Cardiac fibroblast (primary cell): ENCODE data around the gene SEZ6L.

ENCODE experiments used
- DNase-seq, 2 donors: peaks; one replicate each; pipeline versions ENCODE4 v3.0.0 to v3.0.0-alpha.2; 2010; ENCODE audit warnings: low read depth in 2 of 2
- H3K4me3 ChIP-seq, 2 donors: replicated peaks in 1 of 2; 1 replicate in 1 of 2; 2 replicates in 1 of 2; pipeline ENCODE4 v1.5.1; 2011; ENCODE audit warnings: low read depth in 2 of 2, low read length in 2 of 2, mild to moderate bottlenecking in 2 of 2, moderate library complexity in 1 of 2
- TF ChIP-seq, protein P1 (sequence below): IDR thresholded peaks from one replicate; pipeline ENCODE4 v1.5.1; 2011; ENCODE audit warnings: low read depth, mild to moderate bottlenecking, low read length, inconsistent platforms

Gene SEZ6L

DNA sequence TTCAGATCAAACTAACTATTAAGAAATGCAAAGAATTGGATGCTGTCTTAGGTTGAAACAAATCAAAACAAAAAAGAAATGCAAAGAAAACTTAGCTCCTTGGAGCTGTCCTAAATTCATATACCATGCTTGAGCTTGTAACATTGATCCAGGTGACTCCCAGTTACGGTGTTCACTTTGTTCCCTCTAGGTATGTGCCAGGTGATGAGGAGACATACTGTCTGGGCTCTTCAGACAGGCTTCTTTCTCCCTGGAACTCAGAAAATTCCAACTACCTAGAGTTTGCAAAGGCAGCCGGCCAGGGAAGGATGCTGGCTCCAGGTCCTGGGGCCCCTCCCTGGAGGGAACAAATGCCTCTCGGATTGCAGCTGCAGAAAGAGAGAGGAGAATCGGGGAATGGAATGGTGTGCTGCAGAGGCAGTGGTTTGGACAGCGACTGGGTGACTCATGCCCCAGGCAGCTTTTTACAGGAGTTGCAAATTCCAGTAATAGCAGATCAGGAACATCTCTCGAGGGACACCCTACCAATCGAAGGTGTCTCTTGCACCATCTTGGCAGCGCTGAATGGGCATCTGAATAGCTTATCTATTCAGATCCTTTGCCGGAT lies 247.5 kb downstream of the SEZ6L start:
- TF ChIP-seq, protein P1, sequence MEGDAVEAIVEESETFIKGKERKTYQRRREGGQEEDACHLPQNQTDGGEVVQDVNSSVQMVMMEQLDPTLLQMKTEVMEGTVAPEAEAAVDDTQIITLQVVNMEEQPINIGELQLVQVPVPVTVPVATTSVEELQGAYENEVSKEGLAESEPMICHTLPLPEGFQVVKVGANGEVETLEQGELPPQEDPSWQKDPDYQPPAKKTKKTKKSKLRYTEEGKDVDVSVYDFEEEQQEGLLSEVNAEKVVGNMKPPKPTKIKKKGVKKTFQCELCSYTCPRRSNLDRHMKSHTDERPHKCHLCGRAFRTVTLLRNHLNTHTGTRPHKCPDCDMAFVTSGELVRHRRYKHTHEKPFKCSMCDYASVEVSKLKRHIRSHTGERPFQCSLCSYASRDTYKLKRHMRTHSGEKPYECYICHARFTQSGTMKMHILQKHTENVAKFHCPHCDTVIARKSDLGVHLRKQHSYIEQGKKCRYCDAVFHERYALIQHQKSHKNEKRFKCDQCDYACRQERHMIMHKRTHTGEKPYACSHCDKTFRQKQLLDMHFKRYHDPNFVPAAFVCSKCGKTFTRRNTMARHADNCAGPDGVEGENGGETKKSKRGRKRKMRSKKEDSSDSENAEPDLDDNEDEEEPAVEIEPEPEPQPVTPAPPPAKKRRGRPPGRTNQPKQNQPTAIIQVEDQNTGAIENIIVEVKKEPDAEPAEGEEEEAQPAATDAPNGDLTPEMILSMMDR = no peak
- peak; percentile 67 to 79 for DNase-seq
- no peak overlapping the region for H3K4me3 ChIP-seq

DNA sequence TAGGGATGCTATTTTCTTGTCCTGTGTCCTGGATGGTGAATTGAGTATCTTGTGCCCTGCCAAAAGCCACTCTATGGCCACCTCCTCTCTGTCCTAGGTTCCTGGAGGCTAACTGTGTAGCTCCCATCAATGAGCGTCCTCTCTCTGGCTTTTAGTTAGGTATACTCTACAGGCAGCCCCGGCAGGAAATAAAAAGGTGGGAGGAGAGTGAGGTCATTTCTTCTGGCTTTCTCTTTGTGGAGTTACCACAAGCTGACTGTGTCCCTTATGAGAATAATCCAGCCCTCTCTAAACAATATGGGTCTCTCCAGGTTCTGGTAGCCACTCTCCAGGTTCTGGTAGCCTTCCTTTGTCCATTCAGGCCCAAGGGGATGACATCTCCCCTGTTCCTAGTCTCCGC lies 248.1 kb downstream of the SEZ6L start:
- TF ChIP-seq, protein P1 = no peak
- H3K4me3 ChIP-seq = no peak overlapping the region
- no peak for DNase-seq

DNA sequence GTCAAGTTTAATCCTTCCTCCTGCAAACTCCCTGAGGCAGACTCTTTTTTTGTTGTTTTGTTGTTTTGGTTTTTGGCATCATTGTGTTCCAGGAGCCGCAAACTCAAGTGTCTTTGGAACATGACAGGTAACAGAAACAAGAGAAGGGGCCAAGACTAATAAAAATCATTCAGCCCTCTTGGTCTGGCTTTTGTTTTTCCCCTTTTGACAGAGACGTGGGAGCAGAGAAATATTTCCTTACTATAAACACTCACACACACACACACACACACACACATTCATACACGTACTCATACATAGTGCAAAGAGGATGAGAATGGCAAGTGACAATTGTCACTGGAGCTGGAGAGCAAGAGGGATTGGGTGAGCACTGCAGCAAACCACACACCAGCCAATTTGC lies 249.4 kb downstream of the SEZ6L start:
- TF ChIP-seq, protein P1 = no peak
- no peak overlapping the region for H3K4me3 ChIP-seq
- DNase-seq = no peak

DNA sequence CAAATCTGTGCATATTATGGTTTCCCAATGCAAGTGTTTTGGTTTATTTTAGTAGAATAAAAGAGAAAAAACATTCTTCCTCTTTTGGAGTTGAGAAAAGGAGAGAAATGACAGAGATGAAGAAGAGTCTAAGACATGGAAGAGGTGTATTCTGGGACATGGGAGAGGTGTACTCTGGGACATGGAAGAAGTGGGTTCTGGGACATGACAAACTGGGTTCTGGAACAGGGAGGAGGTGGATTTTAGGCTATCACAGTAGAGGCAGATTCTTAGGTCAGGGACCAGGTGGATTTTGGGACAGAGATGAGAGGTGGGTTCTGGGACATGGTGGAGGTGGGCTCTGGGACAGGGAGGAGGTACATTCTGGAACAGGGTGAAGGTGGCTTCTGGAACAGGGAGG lies 257.7 kb downstream of the SEZ6L start:
- DNase-seq = no peak
- no peak overlapping the region for H3K4me3 ChIP-seq
- TF ChIP-seq, protein P1 = no peak

DNA sequence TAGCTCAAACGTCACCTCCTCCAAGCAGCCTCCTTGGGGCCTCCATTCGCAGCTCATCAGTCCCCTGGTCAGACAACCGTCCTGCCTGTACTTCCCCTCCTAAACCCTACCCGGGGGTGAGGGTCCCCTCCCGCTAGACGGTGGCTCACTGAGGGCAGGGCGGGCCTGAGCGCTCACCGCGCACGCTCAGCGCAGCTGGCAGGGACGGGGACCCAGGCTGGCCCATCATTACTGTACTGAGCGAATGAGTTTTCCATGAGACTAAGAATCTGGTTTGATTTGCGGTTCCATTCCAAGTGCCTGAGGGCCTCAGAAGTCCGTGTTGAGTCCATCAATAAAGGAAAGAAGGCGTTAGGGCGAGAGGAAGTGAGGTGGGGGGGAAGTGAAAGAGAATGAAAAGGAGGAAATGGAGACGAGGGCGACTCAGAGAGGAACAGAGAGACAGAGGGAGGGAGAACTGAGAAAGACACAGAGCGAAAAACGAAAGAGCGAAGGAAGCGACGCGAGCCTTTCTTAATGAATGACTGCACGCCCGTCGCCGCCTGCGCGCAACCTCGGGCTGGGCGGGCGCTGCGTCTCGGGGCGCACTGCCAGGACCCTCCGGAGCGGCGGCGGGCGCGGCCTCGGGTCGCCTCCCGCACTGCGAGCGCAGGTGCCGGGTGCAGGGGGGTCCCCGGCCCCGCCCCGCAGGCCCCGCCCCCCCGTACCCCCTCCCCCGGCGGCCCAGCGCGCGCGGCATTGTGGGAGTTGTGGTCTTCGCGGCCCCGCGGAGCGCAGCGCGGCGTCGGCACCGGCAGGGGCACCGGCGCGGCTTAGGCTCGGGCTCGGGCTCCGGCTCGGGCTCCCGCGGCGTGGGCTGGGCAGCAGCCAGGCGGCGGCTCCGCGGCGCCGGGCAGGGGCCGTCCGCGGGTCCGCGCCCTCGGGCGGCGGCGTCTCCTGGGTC lies 259.5 kb downstream of the SEZ6L start, which contains the start of gene ASPHD2:
Gene ASPHD2, plus strand, starts transcription at position 746 of the 943 bp plus-strand sequence. CDS start 4,356 bp downstream, outside the sequence.
- H3K4me3 ChIP-seq = peak within 1 kb of the TSS; percentile 61 to 64
- TF ChIP-seq, protein P1 = no peak
- DNase-seq = peak; percentile 55 to 60

DNA sequence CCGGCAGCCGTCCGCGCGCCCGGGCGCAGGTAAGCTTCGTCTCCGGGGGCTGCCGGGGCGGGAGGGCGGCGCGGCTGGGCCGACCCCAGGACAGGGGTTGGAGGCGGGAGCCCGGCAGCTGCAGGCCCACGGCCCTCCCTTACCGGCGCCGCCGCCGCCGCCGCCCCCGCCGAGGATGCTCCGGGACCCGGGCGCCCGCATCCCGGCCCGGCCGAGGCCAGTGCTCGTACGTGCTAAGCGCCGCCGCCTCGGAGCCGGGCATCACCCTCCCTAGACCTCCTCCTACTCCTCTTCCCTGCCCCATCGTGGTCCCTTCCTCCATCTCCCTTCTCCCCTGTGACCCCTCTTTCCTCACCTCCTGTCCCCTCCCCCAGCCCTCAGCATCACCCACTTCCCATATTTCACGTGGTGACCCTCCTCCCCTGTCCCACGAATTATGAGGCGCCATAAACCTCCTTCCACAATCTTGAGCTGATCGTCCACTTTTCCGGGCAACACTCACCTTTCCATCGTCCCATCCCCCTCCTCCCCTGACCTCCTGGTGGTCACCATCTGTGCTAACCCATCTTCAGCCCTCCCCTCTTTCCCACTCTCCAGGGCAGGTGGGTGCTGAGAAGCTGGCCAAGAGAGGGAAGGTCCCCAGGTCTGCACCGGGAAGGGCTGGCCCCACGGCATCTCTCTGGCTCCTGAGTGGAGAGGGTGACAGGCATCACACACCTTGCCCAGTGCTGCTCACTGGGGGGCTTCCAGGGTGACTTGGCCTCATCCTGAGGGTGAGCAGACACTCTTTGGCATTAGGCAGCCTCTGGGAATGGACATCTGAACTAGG lies 260.4 kb downstream of the SEZ6L start:
- peak overlapping the region; percentile 36 to 61 for H3K4me3 ChIP-seq
- DNase-seq = no peak
- TF ChIP-seq, protein P1 = no peak
